NCI-H1105 treated with DMSO at 0.1 percent for 48 hours (cell line): ENCODE data around the gene FANCC.

Experiments
- DNase-seq: peaks from one replicate; lab custom pipeline; 2025; lab: John Stamatoyannopoulos, UW

The FANCC gene

GRCh38 chr9:95067057-95067456, 250.5 kb downstream of the FANCC start:
- DNase-seq, result no peak

- DNase-seq, result no peak
Observed at GRCh38 chr9:95065224-95065623, 252.3 kb downstream of the FANCC start.

DNA sequence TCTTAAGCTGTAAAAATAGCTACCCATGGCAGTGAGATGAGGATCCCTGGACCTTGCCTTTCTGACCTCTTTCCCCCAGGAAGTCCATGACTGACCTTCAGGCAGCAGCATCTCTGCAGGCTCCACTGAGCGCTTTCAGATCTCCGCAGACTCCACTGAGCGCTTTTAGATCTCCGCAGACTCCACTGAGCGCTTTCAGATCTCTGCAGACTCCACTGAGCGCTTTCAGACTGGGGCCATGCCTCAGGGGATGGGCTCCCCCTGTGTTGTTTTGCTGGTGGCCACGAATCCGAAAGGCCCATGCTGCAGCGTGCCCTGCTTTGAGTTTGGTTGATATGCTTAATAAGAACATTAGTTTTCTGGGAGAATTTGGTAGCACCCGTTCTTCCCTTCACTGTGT, 254.2 kb downstream of the FANCC start:
- DNase-seq, result no peak

- no peak for DNase-seq
Observed at GRCh38 chr9:95062596-95063065, 254.9 kb downstream of the FANCC start.

GRCh38 chr9:95061916-95062595, 255.5 kb downstream of the FANCC start:
- no peak for DNase-seq

- no peak for DNase-seq
Observed at GRCh38 chr9:95060916-95061315, 256.6 kb downstream of the FANCC start.

DNA sequence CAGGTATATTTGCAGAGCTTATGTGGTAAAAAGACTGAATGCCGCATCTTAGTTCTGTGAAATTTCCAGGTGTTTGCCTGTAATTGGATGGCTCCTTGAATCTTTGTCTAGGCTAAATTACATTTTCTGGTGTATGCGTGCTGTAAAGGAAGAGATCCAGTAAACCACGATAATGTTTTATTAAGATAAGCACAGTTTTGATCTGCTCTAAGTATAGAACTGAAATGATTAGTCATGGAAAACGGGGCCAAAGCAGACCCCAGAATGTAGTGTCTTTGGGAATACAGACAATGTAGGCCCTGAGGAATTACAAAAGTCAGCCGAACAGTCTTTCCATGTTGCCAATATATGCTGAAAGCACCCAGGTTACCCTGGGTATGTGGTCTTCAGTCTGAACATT, 257.3 kb downstream of the FANCC start:
- no peak for DNase-seq

DNA sequence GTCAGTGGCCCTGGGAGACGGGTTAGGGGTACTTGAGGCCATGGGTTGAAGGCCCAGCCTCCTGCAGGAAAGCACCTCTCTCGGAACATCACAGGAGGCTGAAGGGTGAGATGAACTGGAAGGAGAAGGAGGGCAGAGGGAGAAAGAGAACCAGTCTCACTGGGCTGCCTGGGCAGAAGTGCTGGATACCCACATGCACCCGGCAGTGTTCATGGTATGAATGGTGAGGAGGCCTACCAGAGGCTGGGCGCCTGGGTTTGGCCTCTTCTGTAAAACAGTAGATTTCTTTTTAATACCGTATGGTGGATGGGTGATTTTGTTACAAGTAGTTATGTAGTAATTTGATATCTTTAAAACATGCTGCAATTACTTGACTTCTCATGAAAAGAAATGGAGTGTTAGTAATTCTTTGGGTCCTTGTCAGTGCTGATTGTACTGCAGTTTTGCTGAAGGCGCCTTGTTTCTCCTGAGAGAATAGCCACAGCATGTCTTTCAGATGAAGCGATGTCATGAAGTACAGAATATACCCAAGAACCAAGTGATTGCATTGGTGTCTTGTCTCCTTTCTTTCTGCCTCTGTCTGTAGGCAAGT, 258.6 kb downstream of the FANCC start:
- peak; percentile 7 for DNase-seq

DNA sequence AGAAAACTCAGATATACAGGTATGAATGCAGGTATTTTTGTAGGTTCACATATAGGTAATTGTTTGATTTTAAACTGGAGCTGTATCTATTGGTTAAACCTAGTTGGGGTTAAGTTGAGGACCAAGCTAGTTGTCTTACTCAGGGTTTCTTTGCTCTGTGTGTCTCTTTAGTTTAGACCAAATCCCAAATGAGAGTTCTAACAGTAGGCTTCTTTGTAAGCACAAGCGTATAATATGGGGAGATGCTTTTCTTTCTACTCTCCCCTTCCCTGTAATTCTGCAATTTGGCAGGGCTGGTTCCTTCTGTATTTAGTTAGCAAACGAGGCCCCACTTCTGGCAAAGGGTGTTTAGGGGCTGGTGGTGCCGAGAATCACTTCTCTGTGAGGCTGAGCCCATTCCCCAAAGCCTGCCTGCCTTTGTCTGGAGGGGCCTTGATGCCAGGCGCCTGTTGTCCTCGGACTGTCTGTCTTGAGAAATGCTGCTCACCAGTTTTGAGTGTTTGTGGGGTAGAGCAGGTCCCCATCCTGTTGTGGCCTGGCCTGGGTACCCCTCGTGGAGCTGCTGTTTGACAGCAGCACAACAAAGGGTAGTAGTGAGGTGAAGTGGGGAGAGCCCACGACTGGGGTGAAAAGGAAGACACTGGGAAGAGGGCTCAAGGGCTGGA, 259.3 kb downstream of the FANCC start:
- no peak for DNase-seq

DNA sequence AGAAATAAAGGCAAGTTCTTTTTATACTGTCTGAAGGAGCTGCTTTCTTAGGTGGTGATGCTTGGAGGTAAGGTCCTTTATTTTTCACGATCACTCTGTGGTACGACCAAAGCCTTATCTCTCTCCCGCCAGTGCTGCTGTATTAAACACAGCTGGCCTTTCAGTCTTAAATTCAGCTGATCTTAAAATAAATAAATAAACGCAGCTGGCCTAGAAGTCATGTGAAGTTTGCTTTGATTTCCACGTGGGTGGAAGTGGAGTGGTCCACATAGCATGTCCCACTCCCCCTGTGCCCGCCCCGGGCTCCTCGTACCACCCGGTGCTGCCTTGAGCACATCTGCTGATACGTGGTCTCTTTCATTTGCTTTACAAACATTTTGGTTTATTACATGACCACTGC, 260.4 kb downstream of the FANCC start:
- peak; percentile 6 for DNase-seq

DNA sequence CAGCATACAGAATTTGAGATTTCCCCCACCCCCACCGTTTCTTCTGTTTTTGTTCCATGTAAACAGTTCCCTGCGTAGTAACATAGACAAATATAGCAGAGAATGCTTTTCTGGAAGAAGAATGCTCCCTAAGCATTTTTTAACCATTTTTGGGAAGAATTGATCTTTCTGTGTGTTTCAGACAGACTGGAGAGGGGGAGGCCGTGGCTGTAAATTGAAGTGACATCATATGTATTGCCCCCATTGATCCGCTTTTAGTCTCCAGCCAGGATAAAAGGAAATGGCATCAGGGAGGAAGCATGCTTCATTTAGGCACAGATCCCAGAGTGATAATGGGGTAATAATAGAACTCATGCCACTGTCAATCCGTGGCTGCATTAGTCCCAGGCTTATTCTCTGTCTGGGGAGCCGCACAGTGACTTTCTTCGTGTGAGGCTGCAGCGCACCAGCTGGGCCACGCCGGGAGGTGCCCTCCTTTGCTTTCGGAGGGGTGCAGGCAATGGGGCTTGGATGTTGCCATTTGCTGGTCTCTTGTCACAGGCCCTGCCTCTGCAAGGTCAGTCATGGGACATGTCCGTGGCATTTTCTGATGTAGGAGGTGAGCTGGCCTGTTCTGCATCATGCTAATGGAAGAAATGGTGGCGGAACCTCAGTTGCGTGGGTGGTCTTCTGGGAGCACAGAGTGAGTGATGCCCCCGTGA, 261.5 kb downstream of the FANCC start:
- DNase-seq, result peak; percentile 62

- DNase-seq, result no peak
Observed at GRCh38 chr9:95055334-95055850, 262.1 kb downstream of the FANCC start.

DNA sequence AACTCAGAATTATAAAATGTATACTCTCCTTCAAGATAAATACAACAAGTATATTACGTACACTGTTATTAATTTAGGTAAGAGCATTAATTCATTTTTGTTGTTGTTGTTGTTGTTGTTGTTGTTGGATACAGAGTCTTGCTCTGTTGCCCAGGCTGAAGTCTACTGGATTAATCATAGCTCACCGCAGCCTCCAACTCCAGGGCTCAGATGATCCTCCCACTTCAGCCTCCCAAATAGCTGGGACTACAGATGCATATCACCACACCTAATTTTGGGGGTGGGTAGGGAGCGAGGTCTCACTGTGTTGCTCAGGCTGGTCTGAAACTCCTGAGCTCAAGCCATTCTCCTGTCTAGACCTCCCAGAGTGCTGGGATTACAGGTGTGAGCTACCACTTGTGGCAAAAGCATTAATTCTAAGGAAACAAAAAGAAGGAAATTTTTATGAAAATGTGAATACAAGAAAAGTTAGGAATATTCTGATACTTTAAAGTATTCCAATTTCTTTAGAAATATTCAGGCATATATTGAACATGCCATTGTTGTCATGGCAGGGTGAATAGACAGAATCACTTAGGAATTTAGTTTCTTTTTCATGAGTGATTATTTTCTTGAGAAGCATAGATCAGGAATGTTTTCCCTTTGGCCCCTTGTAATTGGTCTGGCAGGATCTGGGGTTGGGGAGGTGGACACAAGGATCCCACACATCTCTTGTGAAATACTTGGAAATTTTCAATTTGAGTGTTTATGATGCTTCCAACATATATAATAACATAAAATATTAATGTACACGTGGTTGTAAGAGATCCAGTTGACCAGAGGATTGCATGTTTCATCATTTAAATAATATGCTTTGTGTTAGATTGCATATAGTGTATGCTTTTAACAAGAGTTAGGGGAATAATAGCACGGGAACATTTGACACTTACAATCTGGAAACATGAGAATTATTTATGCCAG, 263.6 kb downstream of the FANCC start:
- DNase-seq, result no peak

DNA sequence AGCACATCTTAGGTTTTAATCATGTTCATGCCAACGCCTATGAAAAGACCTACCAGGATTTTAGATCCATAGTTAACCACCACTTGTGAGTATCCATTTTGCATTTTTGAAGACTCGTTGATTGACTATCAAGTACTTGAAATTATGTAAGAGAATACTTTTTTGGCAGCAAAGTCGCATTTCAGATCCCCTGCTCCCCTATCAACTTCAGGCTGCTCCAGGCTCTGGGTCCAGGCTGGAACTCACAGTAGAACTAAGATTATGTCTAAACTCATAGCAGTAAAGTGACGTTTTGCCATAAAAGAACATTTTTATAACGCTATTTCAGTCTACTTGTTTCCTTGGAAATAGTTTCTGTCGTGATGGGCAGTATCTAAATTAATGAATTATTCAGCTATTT, 267.7 kb downstream of the FANCC start:
- DNase-seq, result peak; percentile 30
